Spleen (tissue), 7 donors: ENCODE results near the gene ARHGAP6.

Experiments used
- POLR2A ChIP-seq, 3 donors: fragments of 450-650 bp; IDR thresholded peaks; one replicate each; pipeline ENCODE4 v1.5.1; 2017; ENCODE audit warnings: antibody characterized with exemption in 3 of 3, mild to moderate bottlenecking in 1 of 3
- POLR2AphosphoS5 ChIP-seq, 3 donors: sonication (generic); formaldehyde crosslinking; IDR thresholded peaks; one replicate each; pipeline ENCODE4 v1.5.1; 2017; ENCODE audit warnings: antibody characterized with exemption in 3 of 3
- TF ChIP-seq, protein P1 (sequence below), 11 experiments: fragments of 200-600 bp in 7 of 11; fragments of 450-650 bp in 4 of 11; sonication (generic) in 4 of 11; IDR thresholded peaks in 8 of 11; conservative IDR thresholded peaks in 3 of 11; 1 replicate in 7 of 11; 2 replicates in 4 of 11; pipeline versions ENCODE4 v1.4.0 to v1.8.0; 2016 to 2021; ENCODE audit warnings: antibody characterized with exemption in 11 of 11, inconsistent platforms in 4 of 11, mild to moderate bottlenecking in 1 of 11
- donor health status: DM: no; HTN: no; CAD: no; lungs with moderate emphysema.
- donor health status: DM: no; HTN: no; CAD: no.
- donor health status: DM: no; HTN: no; CAD: no.

DNA sequence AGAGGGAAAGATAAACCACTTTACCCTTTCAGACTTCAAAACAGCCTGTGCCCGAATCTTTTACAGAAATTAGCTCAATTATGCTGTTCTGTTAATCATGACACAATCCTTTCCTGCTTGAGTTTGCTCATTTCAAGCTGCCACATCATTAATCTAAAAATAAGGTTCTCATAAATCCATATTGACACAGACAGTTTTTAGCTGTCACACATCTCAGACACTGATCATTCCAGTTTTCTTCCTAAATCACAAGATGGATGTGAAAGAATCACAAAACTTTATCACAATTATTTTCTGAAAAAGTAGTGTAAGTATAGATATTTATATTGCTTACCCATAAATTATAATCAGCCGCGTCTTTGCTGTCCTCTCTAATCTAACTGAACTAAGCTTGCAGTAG, 400.4 kb downstream of the ARHGAP6 start:
- no peak for TF ChIP-seq POLR2AphosphoS5 (IDR thresholded peaks at IDR 0.05)
- TF ChIP-seq, protein P1, sequence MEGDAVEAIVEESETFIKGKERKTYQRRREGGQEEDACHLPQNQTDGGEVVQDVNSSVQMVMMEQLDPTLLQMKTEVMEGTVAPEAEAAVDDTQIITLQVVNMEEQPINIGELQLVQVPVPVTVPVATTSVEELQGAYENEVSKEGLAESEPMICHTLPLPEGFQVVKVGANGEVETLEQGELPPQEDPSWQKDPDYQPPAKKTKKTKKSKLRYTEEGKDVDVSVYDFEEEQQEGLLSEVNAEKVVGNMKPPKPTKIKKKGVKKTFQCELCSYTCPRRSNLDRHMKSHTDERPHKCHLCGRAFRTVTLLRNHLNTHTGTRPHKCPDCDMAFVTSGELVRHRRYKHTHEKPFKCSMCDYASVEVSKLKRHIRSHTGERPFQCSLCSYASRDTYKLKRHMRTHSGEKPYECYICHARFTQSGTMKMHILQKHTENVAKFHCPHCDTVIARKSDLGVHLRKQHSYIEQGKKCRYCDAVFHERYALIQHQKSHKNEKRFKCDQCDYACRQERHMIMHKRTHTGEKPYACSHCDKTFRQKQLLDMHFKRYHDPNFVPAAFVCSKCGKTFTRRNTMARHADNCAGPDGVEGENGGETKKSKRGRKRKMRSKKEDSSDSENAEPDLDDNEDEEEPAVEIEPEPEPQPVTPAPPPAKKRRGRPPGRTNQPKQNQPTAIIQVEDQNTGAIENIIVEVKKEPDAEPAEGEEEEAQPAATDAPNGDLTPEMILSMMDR (IDR thresholded peaks at IDR 0.05 in 8 of 11, conservative IDR thresholded peaks at IDR 0.05 in 3 of 11), result no peak
- no peak for TF ChIP-seq POLR2A (IDR thresholded peaks at IDR 0.05)
